Ovary (tissue), 3 donors: Measurements from ENCODE around the gene IKZF4.

Experiments
- POLR2A ChIP-seq: fragments of 450-650 bp; IDR thresholded peaks from one replicate; pipeline ENCODE4 v1.6.1; 2017; ENCODE audit warnings: antibody characterized with exemption, mild to moderate bottlenecking, moderate library complexity
- TF ChIP-seq, protein P1 (sequence below), 3 donors: fragments of 450-650 bp in 2 of 3; fragments of 200-600 bp in 1 of 3; IDR thresholded peaks; one replicate each; pipeline versions ENCODE4 v1.5.1 to v1.8.0; 2016 to 2022; ENCODE audit warnings: antibody characterized with exemption in 3 of 3, mild to moderate bottlenecking in 1 of 3
- donor health status: DM: no; HTN: no; CAD: no.

DNA sequence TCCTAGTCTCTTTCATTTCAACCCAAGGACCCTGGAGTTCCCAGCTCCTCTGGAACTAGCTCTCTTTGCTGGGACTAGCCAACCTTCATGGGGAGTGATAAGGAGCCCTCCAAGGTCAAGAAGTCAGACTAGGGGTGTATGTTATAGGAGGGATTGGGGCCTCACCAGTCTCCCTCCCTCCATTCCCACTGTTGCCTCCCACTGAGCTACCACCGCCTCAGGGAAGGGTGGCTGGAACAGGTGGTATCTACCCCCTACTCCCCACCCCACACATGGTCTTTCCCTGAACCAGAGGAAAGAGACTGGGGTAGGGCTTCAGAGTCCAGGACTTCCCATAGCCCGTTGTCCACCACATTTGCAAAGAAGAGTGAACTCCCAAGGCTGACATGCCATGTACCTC lies 61.5 kb downstream of the IKZF4 start:
- TF ChIP-seq, protein P1, sequence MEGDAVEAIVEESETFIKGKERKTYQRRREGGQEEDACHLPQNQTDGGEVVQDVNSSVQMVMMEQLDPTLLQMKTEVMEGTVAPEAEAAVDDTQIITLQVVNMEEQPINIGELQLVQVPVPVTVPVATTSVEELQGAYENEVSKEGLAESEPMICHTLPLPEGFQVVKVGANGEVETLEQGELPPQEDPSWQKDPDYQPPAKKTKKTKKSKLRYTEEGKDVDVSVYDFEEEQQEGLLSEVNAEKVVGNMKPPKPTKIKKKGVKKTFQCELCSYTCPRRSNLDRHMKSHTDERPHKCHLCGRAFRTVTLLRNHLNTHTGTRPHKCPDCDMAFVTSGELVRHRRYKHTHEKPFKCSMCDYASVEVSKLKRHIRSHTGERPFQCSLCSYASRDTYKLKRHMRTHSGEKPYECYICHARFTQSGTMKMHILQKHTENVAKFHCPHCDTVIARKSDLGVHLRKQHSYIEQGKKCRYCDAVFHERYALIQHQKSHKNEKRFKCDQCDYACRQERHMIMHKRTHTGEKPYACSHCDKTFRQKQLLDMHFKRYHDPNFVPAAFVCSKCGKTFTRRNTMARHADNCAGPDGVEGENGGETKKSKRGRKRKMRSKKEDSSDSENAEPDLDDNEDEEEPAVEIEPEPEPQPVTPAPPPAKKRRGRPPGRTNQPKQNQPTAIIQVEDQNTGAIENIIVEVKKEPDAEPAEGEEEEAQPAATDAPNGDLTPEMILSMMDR (IDR thresholded peaks at IDR 0.05) = no peak
- TF ChIP-seq POLR2A = no peak
